Activated CD4-positive, alpha-beta memory T cell treated with anti-CD3 and anti-CD28 coated beads for 36 hours (primary cell): ENCODE results near the gene SNX13. TPM values are rescaled to one million over a fixed set of nuclear protein-coding genes. Genes with fewer than 3 reads are reported as not detected.
A peak's percentile ranks its signal among the peaks of the same experiment; 100 is the strongest.

Experiments
- CTCF ChIA-PET: fragments of 350-600 bp; sonication (Branson Sonifier 250); formaldehyde crosslinking; loops from one replicate; lab custom pipeline; 2021; ENCODE audit warnings: antibody characterized with exemption, inconsistent platforms; lab: Charles Lee
- POLR2A ChIA-PET: fragments of 350-600 bp; sonication (Branson Sonifier 250); formaldehyde crosslinking; loops from one replicate; lab custom pipeline; 2021; ENCODE audit warnings: antibody characterized with exemption; lab: Charles Lee
- DNase-seq: peaks from one replicate; pipeline ENCODE4 v3.0.0-alpha.2; 2020
- H3K27ac Mint-ChIP-seq: one replicate; pipeline ENCODE4 v1.8.0; 2021; ENCODE audit warnings: mixed read lengths
- H3K27me3 Mint-ChIP-seq: one replicate; pipeline ENCODE4 v1.8.0; 2021; ENCODE audit warnings: mixed read lengths
- H3K36me3 Mint-ChIP-seq: one replicate; pipeline ENCODE4 v1.8.0; 2021; ENCODE audit warnings: mixed read lengths
- H3K4me1 Mint-ChIP-seq: one replicate; pipeline ENCODE4 v1.8.0; 2021; ENCODE audit warnings: low read depth, mixed read lengths
- H3K4me3 Mint-ChIP-seq: one replicate; pipeline ENCODE4 v1.8.0; 2021; ENCODE audit warnings: mild to moderate bottlenecking, mixed read lengths
- H3K9me3 Mint-ChIP-seq: one replicate; pipeline ENCODE4 v1.8.0; 2021; ENCODE audit warnings: mixed read lengths
- intact Hi-C: fragments of 100-400 bp; cut with micrococcal nuclease; formaldehyde crosslinking; loops from one replicate; pipeline ENCODE4 v1.15.1; 2023
- total RNA-seq, 2 experiments: library from RNA; stranded (reverse); gene quantifications; one replicate each; pipeline ENCODE4 v1.2.3, GENCODE V29; 2021

The SNX13 gene
- total RNA-seq, 2 experiments from 2014 or later = 18.6 to 19.8 TPM

- no peak for DNase-seq
- Mint-ChIP-seq H3K27me3 (no peaks in the 10 kb centered on the region), H3K4me3 (no peak overlapping the region), H3K4me1 (peaks cover 5% of the 10 kb centered on the region), H3K9me3 (no peaks in the 10 kb centered on the region), H3K36me3 (no peaks in the 10 kb centered on the region), H3K27ac (no peak overlapping the region)
- ChIA-PET POLR2A (no interaction called here), CTCF (interaction anchor here (0.5 to 4.0 kb wide), 39 partner anchors 9 to 895 kb away, joined by 3 to 58 read pairs (median 5); no protein-coding TSS in a partner anchor)
- intact Hi-C loops = loop anchor here (1.0 to 5.0 kb wide), 4 partner anchors 171 to 574 kb away; partner anchors contain the start of gene SNX13
These were observed 169.5 kb downstream of the SNX13 start for GRCh38 chr7:17770710-17771375.

GRCh38 chr7:17769918-17770317 is 170.4 kb downstream of the SNX13 start:
- Mint-ChIP-seq H3K4me3 (no peak overlapping the region), H3K36me3 (no peaks in the 10 kb centered on the region), H3K4me1 (peaks cover 5% of the 10 kb centered on the region), H3K27ac (no peak overlapping the region), H3K27me3 (no peaks in the 10 kb centered on the region), H3K9me3 (no peaks in the 10 kb centered on the region)
- CTCF ChIA-PET = interaction anchor here (0.5 to 4.0 kb wide), 45 partner anchors 9 to 896 kb away, joined by 3 to 58 read pairs (median 5); no protein-coding TSS in a partner anchor
- intact Hi-C loops = loop anchor here (1.0 to 5.0 kb wide), 4 partner anchors 172 to 575 kb away; partner anchors contain the start of gene SNX13
- POLR2A ChIA-PET = no interaction called here
- peak; percentile 65 for DNase-seq

GRCh38 chr7:17758008-17758407 is 182.3 kb downstream of the SNX13 start:
- Mint-ChIP-seq H3K4me1 (no peaks in the 10 kb centered on the region), H3K27ac (no peak overlapping the region), H3K36me3 (peaks cover 5% of the 10 kb centered on the region), H3K4me3 (no peak overlapping the region), H3K9me3 (no peaks in the 10 kb centered on the region), H3K27me3 (no peaks in the 10 kb centered on the region)
- DNase-seq = no peak
- ChIA-PET CTCF (no interaction called here), POLR2A (no interaction called here)
- intact Hi-C loops = no loop called here

- DNase-seq = no peak
- ChIA-PET CTCF (no interaction called here), POLR2A (no interaction called here)
- intact Hi-C loops = no loop called here
- H3K27ac Mint-ChIP-seq = no peak overlapping the region
- no peaks in the 10 kb centered on the region for H3K4me1 Mint-ChIP-seq
- no peaks in the 10 kb centered on the region for H3K36me3 Mint-ChIP-seq
- no peaks in the 10 kb centered on the region for H3K9me3 Mint-ChIP-seq
- H3K4me3 Mint-ChIP-seq = no peak overlapping the region
- no peaks in the 10 kb centered on the region for H3K27me3 Mint-ChIP-seq
These were observed 194.2 kb downstream of the SNX13 start for GRCh38 chr7:17746020-17746530.

GRCh38 chr7:17745610-17746009 is 194.7 kb downstream of the SNX13 start:
- H3K4me1 Mint-ChIP-seq = no peaks in the 10 kb centered on the region
- CTCF ChIA-PET = no interaction called here
- intact Hi-C loops = no loop called here
- H3K9me3 Mint-ChIP-seq = no peaks in the 10 kb centered on the region
- no peaks in the 10 kb centered on the region for H3K36me3 Mint-ChIP-seq
- no peak for DNase-seq
- H3K27ac Mint-ChIP-seq = no peak overlapping the region
- no peaks in the 10 kb centered on the region for H3K27me3 Mint-ChIP-seq
- H3K4me3 Mint-ChIP-seq = no peak overlapping the region
- POLR2A ChIA-PET = no interaction called here

- POLR2A ChIA-PET = no interaction called here
- Mint-ChIP-seq H3K27me3 (no peaks in the 10 kb centered on the region), H3K36me3 (no peaks in the 10 kb centered on the region), H3K4me3 (no peak overlapping the region), H3K27ac (no peak overlapping the region), H3K9me3 (no peaks in the 10 kb centered on the region), H3K4me1 (no peaks in the 10 kb centered on the region)
- intact Hi-C loops = no loop called here
- no peak for DNase-seq
- CTCF ChIA-PET = no interaction called here
These were observed 197.0 kb downstream of the SNX13 start for GRCh38 chr7:17743316-17743715.

GRCh38 chr7:17741426-17741825 is 198.9 kb downstream of the SNX13 start:
- Mint-ChIP-seq H3K9me3 (no peaks in the 10 kb centered on the region), H3K4me3 (no peak overlapping the region), H3K36me3 (no peaks in the 10 kb centered on the region), H3K4me1 (no peaks in the 10 kb centered on the region), H3K27ac (no peak overlapping the region), H3K27me3 (no peaks in the 10 kb centered on the region)
- CTCF ChIA-PET = no interaction called here
- no peak for DNase-seq
- POLR2A ChIA-PET = no interaction called here
- intact Hi-C loops = no loop called here

Other genes starting within 250 kb of the SNX13 start
- gene PRPS1L1, start 87.4 kb upstream of the SNX13 start, total RNA-seq = not detected